ENCODE measurements around the gene UST.

The UST gene, protein sequence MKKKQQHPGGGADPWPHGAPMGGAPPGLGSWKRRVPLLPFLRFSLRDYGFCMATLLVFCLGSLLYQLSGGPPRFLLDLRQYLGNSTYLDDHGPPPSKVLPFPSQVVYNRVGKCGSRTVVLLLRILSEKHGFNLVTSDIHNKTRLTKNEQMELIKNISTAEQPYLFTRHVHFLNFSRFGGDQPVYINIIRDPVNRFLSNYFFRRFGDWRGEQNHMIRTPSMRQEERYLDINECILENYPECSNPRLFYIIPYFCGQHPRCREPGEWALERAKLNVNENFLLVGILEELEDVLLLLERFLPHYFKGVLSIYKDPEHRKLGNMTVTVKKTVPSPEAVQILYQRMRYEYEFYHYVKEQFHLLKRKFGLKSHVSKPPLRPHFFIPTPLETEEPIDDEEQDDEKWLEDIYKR

DNA sequence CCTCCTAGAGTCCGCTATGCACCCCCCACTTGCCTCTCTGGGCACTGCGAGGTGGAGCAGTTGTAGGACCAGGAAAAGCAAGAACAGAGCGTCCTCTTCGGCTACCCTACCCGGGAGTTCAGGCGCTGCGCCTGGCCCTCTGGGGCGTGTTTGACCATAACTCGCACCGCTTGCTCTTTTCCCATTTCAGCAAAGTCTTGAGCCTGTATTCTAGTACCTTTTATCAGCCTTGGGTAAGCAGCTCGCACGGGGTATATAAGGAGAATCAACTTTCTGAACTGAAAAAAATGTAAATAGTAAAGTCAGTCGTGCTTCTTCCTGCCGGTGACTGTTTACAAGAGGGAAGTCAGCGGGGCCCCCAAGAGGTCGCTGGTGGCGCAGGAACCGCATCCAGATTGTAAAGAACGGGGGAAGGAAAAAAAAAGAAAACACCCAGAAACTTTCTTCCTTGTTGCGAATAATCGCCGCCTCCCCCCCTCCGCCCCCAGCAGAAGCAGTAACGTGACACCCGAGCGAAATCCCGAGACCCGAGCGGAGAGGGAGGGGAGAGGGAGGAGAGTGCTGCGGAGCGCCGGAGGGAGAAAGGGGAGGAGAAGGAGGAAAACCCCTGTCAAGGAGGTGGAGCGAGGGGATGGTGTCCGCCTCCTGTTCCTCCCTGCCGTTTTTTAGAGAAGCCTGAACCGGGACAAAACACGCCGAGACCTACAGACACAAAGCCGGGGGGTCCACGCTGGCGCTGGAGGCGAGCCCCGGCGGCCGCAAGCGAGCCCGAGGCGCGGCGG lies at the start of gene UST:
TSS of gene UST (plus strand) at position 668 of the 782 bp plus-strand sequence. CDS start 401 bp downstream, outside the sequence.
- peak; percentile 17 to 24 for ATAC-seq

- no peak for ATAC-seq
Measured at GRCh38 chr6:148697895-148698440, 48.9 kb upstream of the UST start.

- no peak for ATAC-seq
Measured at GRCh38 chr6:148698671-148699180, 48.1 kb upstream of the UST start.

DNA sequence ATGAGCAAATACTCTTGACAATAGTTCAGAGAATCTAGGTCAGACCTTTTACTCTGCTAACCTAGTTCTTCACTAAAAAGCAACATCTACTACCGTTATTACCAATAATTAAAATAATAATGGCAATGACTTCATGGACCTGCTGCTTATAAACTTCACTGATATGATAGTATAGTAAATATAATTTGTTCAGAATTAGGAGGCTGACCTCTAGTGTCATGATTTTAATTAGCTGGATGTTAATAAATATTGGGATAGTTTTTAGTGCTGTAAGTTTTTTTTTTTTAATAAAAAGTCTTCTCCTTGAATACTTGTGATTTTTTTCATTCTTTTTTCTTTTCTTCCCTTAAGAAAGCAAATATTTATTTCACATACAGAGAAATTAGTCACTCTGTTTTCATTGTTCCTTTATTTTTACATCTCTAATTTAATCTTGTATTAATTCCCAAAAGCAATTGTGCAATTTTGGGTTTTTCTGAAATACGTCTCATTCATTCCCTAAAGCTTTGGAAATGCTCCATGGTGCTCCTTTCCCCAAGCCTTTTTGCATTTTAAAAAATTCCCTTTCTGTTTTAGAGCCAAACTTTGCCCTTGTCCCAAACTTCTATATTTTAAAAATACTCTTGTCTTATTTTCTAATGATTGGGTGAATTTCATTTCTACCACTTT lies 46.6 kb upstream of the UST start:
- ATAC-seq: no peak

GRCh38 chr6:148700741-148701311 lies 46.0 kb upstream of the UST start:
- peak; percentile 35 to 59 for ATAC-seq

- ATAC-seq: no peak
Measured at GRCh38 chr6:148701375-148701774, 45.5 kb upstream of the UST start.

DNA sequence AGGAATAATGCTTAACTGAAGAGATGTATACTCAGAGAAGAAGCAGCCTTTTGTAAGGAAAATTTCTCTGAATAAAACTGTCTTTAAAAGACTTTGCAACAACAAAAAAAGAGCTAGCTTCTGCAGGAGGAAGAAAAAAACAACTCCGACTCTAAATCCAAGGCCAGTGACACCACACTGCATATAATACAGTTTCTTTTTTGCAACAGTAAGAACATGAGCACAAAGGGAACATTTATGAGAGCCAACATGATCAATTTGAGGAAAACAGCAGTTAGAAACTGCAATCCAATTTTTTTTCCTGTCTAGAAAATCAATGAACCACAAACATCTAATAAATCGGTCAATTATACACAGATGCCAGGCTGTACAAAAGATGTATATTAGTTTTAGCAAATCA lies 42.9 kb upstream of the UST start:
- ATAC-seq: no peak

GRCh38 chr6:148704400-148705246 lies 42.2 kb upstream of the UST start:
- ATAC-seq: no peak

- no peak for ATAC-seq
Measured at GRCh38 chr6:148708707-148709106, 38.1 kb upstream of the UST start.

DNA sequence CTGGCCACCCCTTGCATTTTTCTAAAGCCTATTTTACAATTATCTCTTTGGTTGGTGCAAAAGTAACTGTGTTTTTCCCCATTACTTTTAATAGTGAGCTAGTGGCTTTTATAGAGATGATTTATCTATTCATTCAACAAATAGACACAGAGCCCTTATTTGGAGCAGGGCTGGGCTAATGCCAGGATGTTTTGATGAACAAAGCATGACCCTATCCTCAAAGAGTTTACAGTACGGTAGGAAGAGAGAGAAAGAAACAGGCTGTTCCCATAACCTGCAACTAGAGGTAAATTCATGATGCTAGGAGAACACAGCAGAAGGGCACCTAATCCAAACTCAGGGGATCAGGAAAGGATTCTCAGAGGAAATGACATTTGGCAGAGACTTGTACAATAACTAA lies 37.3 kb upstream of the UST start:
- no peak for ATAC-seq

GRCh38 chr6:148711833-148712654 lies 34.8 kb upstream of the UST start:
- peak; percentile 48 to 55 for ATAC-seq

GRCh38 chr6:148713033-148713738 lies 33.6 kb upstream of the UST start:
- no peak for ATAC-seq

GRCh38 chr6:148713921-148714320 lies 32.9 kb upstream of the UST start:
- ATAC-seq: no peak

DNA sequence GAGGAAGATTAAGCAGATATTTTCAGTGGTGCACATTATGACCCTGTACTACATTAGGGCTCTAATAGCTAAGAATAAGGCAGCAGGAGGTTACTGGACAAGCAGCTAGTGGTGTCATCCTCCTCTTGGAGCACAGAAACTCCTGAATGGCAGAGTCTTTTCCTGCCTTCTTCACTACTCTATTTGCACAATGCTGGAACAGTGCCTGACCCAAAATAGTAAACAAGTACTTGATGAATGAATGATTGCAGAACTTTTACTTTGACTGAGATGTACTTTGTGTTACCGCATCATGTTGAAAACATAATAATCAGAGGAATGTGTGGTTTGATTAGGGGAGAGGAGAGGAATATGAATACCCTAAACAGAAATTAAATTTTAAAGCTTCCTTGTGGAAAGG lies 30.0 kb upstream of the UST start:
- no peak for ATAC-seq

DNA sequence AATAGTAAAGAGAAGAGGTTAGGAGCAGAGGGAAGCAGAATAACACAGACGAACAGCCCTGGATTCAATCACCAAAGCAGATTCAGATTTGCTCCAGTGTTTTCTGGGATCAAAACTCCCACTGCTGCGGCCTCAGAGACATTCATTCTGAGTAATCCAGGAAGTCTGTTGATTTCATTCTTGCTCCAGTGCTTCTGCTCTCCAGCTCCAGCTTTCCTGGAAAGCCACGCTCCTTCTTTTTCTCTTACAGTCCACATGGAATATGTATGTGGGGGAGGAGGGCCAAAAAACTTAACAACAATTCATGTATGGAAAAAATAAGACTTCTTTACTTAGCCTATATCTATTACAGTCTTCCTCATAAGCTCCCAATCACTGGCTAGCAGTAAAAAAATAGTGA lies 26.4 kb upstream of the UST start:
- no peak for ATAC-seq

- no peak for ATAC-seq
Measured at GRCh38 chr6:148720897-148721296, 25.9 kb upstream of the UST start.

GRCh38 chr6:148723484-148723883 lies 23.3 kb upstream of the UST start:
- ATAC-seq: no peak

DNA sequence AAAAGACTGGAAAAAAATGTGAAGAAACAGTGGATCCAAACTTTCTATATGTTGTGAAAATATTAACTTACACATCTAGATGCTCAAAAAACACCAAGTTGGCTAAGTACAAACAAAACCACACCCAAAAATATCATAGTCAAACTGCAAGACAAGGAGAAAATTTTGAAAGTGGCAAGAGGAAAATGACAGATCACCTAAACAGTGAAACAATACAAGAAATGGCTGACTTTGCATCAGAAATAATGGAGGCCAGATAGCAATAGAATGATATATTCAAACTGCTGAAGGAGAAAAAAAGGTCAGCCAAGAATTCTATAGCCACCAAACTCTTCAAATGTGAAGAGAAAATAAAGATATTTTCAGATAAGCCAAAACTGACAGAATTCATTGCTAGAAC lies 22.4 kb upstream of the UST start:
- ATAC-seq: no peak

DNA sequence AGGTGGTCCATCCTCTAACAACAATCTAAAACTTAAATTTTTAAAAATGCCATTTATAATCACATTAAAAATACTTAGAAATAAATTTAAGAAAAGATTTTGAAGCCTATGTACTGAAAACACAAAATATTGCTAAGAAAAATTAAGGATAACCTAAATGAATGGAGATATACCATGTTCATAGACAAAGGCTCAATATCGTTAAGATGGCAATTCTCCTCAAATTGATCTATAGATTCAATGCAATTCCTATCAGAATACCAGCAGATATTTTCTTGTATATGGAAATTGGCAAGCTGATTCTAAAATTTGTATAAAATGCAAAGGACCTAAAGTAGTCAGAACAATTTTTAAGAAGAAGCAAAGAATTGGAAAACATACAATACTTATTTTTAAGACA lies 19.7 kb upstream of the UST start:
- no peak for ATAC-seq

DNA sequence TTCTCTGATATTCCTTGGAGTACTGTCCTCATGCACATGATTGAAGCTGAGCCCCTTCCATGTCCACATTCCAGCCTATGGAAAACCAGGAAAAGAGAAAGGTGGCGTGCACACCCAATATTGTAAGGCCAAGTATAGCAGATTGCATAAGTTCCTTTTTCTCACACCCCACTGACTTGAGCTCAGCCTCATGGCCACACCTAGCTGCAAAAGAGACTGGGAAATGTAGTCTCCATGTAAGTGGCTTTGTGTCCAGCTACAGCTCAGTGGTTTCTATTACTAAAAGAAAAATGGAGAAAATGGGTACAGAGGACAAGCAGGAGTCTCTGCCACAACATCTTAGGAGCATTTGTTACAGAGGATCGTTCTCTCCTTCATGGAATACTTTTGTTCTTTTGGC lies 10.8 kb upstream of the UST start:
- ATAC-seq: no peak
